GM12875 (cell line): ENCODE data around the gene RSPH6A.
A peak's percentile ranks its signal among the peaks of the same experiment; 100 is the strongest.
"Not testable (repeated sequence)": the region's sequence is repeated elsewhere in the genome, so short reads cannot be mapped to it uniquely, and the experiment has no call there.

Experiments used
- H3K4me3 ChIP-seq: one replicate; pipeline ENCODE4 v1.5.1; 2011; ENCODE audit warnings: low read depth, low read length, control low read depth
- CTCF ChIP-seq: IDR thresholded peaks from 2 replicates; pipeline ENCODE4 v1.5.1; 2011; ENCODE audit warnings: low read depth, mild to moderate bottlenecking, control low read depth, inconsistent platforms, low read length, moderate library complexity, borderline replicate concordance; ENCODE audit not compliant: insufficient read depth

The RSPH6A gene

GRCh38 chr19:45761714-45762113 lies 53.4 kb downstream of the RSPH6A start:
- H3K4me3 ChIP-seq: no peak overlapping the region
- no peak for TF ChIP-seq CTCF

DNA sequence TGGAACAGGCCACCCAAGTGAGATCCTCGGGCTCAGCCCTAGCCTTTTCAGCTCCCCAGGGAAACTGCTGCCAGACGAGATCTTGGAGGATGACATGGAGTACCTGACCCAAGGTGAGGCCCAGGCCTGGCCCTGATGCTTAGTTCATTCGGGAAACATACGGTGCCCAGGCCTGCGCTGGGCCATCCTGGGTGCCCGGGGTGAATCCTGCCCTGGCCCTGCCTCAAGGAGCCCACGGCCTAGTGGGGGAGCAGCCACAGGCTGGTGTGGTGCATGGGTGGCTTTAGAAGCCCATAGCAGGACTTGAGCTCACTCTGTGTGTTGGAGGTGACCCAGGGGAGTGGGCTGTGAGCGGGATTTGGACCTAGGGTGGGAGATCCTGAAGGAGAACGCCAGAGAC lies 56.2 kb downstream of the RSPH6A start:
- no peak for TF ChIP-seq CTCF
- H3K4me3 ChIP-seq: no peak overlapping the region

DNA sequence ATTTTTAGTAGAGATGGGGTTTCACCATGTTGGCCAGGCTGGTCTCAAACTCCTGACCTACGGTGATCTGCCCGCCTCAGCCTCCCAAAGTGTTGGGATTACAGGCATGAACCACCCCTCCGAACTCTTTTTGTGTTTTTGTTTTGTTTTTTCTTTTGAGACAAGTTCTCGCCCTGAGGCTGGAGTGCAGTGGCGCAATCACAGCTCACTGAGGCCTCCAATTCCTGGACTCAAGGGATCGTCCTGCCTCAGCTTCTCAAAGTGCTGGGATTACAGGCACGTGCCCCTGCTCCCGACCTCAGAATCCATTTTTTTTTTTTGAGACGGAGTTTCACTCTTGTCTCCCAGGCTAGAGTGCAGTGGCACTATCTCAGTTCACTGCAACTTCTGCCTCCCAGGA lies 57.4 kb downstream of the RSPH6A start:
- no peak for TF ChIP-seq CTCF
- H3K4me3 ChIP-seq: no peak overlapping the region

DNA sequence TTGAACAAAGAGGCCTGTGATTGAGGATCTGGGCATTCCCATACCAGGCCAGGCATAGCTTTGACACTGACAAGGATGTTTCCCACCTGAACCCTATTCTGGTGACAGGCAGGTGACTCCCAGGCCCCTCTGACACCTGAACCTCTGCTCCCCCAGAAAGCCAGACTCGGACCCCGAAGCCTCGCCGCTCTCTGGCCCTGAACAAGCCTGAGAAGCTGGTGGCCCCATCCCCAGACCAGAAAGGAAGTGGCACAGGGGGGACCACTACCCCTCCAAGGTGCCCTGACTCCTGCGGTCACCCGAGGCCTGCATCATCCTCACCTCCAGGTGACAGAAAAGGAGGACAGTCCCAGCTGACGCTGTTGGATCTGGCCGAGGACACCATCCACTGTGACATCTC lies 60.8 kb downstream of the RSPH6A start:
- TF ChIP-seq CTCF: no peak
- H3K4me3 ChIP-seq: no peak overlapping the region

GRCh38 chr19:45753548-45753947 lies 61.6 kb downstream of the RSPH6A start:
- TF ChIP-seq CTCF: peak; percentile 22; the same call in 1 of the 2 replicates
- no peak overlapping the region for H3K4me3 ChIP-seq

- no peak for TF ChIP-seq CTCF
- H3K4me3 ChIP-seq: no peak overlapping the region
Observed at GRCh38 chr19:45752639-45753038, 62.5 kb downstream of the RSPH6A start.

DNA sequence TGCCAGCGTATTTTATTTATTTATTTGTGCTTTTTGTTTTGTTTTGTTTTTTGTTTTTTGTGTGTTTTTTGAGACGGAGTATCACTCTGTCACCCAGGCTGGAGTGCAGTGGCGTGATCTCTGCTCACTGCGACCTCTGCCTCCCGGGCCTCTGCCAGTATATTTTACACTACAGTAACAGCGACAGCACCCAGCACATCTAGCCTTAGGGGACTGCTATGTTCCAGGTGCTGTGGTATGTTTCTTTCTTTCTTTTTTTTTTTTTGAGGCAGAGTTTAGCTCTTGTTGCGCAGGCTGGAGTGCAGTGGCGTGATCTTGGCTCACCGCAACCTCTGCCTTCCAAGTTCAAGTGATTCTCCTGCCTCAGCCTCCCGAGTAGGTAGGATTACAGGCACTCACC lies 63.6 kb downstream of the RSPH6A start:
- not testable (repeated sequence) for H3K4me3 ChIP-seq

GRCh38 chr19:45747513-45747912 lies 67.6 kb downstream of the RSPH6A start:
- TF ChIP-seq CTCF: no peak
- no peak overlapping the region for H3K4me3 ChIP-seq
